Measurements from ENCODE around the gene BBS12. TPM values are rescaled to one million over a fixed set of nuclear protein-coding genes. Genes with fewer than 3 reads are reported as not detected.

The BBS12 gene
- total and polyA plus RNA-seq, 2 donors from 2014 or later = 8.3 to 9.9 TPM

DNA sequence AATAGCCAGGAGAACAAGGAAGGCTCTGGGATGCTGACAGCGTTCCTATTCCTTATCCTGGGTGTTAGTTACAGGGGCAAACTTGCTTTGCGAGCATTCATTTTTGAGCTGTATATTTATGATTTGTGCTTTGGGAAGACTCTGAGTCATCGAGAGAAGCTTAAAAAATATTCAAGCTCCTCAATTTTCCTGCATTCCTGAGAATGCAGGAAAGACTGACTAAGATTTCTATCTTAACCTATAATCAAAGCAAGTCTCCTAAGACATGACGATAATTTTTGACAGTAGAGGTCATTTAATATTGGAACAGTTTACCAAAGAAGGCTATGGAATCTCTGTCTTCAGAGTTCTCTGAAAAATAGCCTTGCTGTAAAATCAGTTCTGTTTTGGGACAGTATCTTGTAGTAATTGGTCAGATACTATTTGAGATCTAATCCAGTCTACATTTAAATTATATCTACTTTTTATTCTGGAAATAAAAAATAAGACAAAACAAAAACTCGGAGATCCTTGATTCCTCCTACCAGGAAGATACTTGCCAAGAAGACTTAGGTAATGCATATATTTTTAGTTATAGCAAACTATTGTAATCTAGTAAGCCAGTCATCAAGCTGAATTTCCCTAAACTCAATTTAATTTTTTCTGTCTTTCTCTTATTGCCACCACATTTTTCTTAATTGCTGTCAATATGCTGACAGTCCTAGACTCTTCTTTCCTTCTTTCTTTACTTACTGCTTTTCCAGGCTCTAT is 31.7 kb downstream of the BBS12 start:
- Histone ChIP-seq H3K4me3 (ENCODE audit: low read length in 3 of 3) (no peak overlapping the region), H3K4me1 (ENCODE audit: control insufficient read depth in 2 of 3, insufficient read depth in 2 of 3, low read depth in 1 of 3, low read length in 3 of 3) (peaks cover 0 to 4% (median 0%) of the 10 kb centered on the region in 3 donors), H3K36me3 (ENCODE audit: control insufficient read depth in 2 of 3, insufficient read depth in 3 of 3, low read length in 3 of 3) (no peaks in the 10 kb centered on the region), H3K9me3 (ENCODE audit: control insufficient read depth in 2 of 3, insufficient read depth in 1 of 3, low read length in 3 of 3) (no peaks in the 10 kb centered on the region), H3K9ac (ENCODE audit: low read length in 3 of 3) (no peak overlapping the region), H3K27me3 (ENCODE audit: control insufficient read depth, insufficient read depth, low read length) (no peaks in the 10 kb centered on the region), H3K27ac (ENCODE audit: low read depth in 2 of 2, low read length in 2 of 2) (no peak overlapping the region)
- intact Hi-C loops (cut with DNase I) = no loop called here
- no peak for FAIRE-seq
- TF ChIP-seq, protein P1, sequence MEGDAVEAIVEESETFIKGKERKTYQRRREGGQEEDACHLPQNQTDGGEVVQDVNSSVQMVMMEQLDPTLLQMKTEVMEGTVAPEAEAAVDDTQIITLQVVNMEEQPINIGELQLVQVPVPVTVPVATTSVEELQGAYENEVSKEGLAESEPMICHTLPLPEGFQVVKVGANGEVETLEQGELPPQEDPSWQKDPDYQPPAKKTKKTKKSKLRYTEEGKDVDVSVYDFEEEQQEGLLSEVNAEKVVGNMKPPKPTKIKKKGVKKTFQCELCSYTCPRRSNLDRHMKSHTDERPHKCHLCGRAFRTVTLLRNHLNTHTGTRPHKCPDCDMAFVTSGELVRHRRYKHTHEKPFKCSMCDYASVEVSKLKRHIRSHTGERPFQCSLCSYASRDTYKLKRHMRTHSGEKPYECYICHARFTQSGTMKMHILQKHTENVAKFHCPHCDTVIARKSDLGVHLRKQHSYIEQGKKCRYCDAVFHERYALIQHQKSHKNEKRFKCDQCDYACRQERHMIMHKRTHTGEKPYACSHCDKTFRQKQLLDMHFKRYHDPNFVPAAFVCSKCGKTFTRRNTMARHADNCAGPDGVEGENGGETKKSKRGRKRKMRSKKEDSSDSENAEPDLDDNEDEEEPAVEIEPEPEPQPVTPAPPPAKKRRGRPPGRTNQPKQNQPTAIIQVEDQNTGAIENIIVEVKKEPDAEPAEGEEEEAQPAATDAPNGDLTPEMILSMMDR (IDR thresholded peaks at IDR 0.05; ENCODE audit: borderline replicate concordance, extremely low read depth, insufficient read depth) = no peak
- no peak for DNase-seq

DNA sequence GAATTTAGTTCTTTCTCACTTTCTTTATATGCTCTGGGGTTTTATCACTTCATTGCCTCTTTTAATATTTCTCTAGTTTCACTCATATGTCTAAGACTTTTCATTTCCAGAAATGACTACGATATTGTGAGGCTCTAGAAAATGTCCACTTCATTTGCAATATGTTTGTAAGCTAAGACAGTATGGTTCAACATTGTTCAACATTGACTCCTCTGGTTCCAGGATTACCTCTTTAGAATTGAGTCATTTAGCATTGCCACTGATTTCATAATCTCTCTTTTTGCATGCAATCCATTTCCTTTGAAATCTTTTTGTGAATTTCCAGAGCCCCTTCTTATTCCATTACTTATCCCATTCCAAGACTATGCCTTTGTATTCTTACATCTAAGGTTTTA is 32.3 kb downstream of the BBS12 start:
- Histone ChIP-seq H3K27me3 (ENCODE audit: control insufficient read depth, insufficient read depth, low read length) (no peaks in the 10 kb centered on the region), H3K4me3 (ENCODE audit: low read length in 3 of 3) (no peak overlapping the region), H3K9ac (ENCODE audit: low read length in 3 of 3) (no peak overlapping the region), H3K27ac (ENCODE audit: low read depth in 2 of 2, low read length in 2 of 2) (no peak overlapping the region), H3K9me3 (ENCODE audit: control insufficient read depth in 2 of 3, insufficient read depth in 1 of 3, low read length in 3 of 3) (no peaks in the 10 kb centered on the region), H3K4me1 (ENCODE audit: control insufficient read depth in 2 of 3, insufficient read depth in 2 of 3, low read depth in 1 of 3, low read length in 3 of 3) (peaks cover 0 to 4% (median 0%) of the 10 kb centered on the region in 3 donors), H3K36me3 (ENCODE audit: control insufficient read depth in 2 of 3, insufficient read depth in 3 of 3, low read length in 3 of 3) (no peaks in the 10 kb centered on the region)
- TF ChIP-seq, protein P1 (IDR thresholded peaks at IDR 0.05; ENCODE audit: borderline replicate concordance, extremely low read depth, insufficient read depth) = no peak
- intact Hi-C loops (cut with DNase I) = no loop called here
- DNase-seq (no peak), FAIRE-seq (peak; percentile 6)

DNA sequence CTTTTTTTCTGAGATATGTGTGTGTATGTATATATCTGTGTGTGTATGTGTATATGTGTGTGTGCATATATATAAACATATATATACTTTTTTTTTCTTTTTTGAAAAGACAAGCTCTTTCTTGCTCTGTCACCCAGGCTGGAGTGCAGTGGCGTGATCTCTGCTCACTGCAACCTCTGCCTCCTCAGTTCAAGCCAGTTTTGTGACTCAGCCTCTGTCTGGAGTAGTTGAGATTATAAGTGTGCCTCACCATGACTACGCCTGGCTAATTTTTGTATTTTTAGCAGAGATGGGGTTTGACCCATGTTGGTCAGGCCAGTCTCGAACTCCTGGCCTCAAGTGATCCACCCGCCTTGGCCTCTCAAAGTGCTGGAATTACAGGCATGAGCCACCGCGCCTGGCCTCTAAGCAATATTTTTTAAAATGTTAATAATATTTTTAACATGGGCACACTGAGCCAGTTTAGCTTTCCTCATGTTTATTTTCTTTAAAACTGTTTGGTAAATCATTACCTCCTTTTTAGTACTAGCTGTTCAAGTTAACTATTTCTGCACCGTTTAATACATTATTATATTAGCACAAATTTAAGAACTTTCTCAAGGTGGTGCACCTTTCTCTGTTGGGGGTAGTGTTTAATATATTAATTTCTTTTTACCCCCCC is 33.3 kb downstream of the BBS12 start:
- Histone ChIP-seq H3K27me3 (ENCODE audit: control insufficient read depth, insufficient read depth, low read length) (no peaks in the 10 kb centered on the region), H3K4me1 (ENCODE audit: control insufficient read depth in 2 of 3, insufficient read depth in 2 of 3, low read depth in 1 of 3, low read length in 3 of 3) (peaks cover 0 to 4% (median 0%) of the 10 kb centered on the region in 3 donors), H3K9ac (ENCODE audit: low read length in 3 of 3) (no peak overlapping the region), H3K9me3 (ENCODE audit: control insufficient read depth in 2 of 3, insufficient read depth in 1 of 3, low read length in 3 of 3) (no peaks in the 10 kb centered on the region), H3K27ac (ENCODE audit: low read depth in 2 of 2, low read length in 2 of 2) (no peak overlapping the region), H3K36me3 (ENCODE audit: control insufficient read depth in 2 of 3, insufficient read depth in 3 of 3, low read length in 3 of 3) (no peaks in the 10 kb centered on the region), H3K4me3 (ENCODE audit: low read length in 3 of 3) (peak overlapping the region in 1 of 3 donors; percentile 15)
- intact Hi-C loops (cut with DNase I) = no loop called here
- TF ChIP-seq, protein P1 (IDR thresholded peaks at IDR 0.05; ENCODE audit: borderline replicate concordance, extremely low read depth, insufficient read depth) = no peak
- DNase-seq = peak in 3 of 5 donors; percentile 15 to 33 (median 17)
- no peak for FAIRE-seq

Measured in kidney (tissue), 14 donors.